Measurements from ENCODE around the gene LHFPL4.

LHFPL4 gene

GRCh38 chr3:9468460-9468859, 85.2 kb downstream of the LHFPL4 start:
- no peak for DNase-seq

- no peak for DNase-seq
Observed at GRCh38 chr3:9467451-9467850, 86.2 kb downstream of the LHFPL4 start.

GRCh38 chr3:9455596-9456131, 98.0 kb downstream of the LHFPL4 start:
- DNase-seq = no peak

- DNase-seq = peak; percentile 59
Observed at GRCh38 chr3:9452417-9452816, 101.2 kb downstream of the LHFPL4 start.

- no peak for DNase-seq
Observed at GRCh38 chr3:9450991-9451390, 102.6 kb downstream of the LHFPL4 start.

- DNase-seq = no peak
Observed at GRCh38 chr3:9450126-9450525, 103.5 kb downstream of the LHFPL4 start.

- no peak for DNase-seq
Observed at GRCh38 chr3:9448643-9449042, 105.0 kb downstream of the LHFPL4 start.

Data from inflammatory macrophage treated with lipopolysaccharide for 4 hours (primary cell).